C4-2B (cell line): ENCODE measurements around the gene PPP2R5E.

Experiments
- ZFX ChIP-seq: fragments of 450-650 bp; IDR thresholded peaks from 2 replicates; pipeline ENCODE4 v1.6.1; 2017
- TF ChIP-seq, protein P1 (sequence below): fragments of 450-650 bp; conservative IDR thresholded peaks from 2 replicates; pipeline ENCODE4 v1.5.1; 2017; ENCODE audit warnings: mild to moderate bottlenecking

DNA sequence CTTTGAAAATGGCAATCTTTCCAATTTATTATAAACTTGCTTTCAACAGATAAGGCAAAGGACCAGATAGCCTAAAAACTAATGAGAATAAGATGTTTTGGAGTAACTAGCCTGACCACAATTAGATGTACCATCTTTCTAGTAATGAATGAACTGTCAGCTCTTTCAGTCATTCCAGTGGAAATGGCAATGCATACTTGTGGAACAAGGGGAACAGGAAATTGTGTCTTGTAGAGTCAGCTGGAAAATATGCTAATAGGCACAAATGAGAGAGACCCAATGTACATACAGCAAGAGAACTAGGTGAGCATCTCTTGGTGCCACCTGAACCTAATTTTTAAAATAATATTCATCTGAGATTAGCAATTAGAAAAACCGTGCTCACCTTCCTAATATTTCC is 148.3 kb downstream of the PPP2R5E start:
- TF ChIP-seq, protein P1, sequence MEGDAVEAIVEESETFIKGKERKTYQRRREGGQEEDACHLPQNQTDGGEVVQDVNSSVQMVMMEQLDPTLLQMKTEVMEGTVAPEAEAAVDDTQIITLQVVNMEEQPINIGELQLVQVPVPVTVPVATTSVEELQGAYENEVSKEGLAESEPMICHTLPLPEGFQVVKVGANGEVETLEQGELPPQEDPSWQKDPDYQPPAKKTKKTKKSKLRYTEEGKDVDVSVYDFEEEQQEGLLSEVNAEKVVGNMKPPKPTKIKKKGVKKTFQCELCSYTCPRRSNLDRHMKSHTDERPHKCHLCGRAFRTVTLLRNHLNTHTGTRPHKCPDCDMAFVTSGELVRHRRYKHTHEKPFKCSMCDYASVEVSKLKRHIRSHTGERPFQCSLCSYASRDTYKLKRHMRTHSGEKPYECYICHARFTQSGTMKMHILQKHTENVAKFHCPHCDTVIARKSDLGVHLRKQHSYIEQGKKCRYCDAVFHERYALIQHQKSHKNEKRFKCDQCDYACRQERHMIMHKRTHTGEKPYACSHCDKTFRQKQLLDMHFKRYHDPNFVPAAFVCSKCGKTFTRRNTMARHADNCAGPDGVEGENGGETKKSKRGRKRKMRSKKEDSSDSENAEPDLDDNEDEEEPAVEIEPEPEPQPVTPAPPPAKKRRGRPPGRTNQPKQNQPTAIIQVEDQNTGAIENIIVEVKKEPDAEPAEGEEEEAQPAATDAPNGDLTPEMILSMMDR: no peak
- no peak for TF ChIP-seq ZFX
